ENCODE measurements around the gene KIF6. TPM values are rescaled to one million over a fixed set of nuclear protein-coding genes. Genes with fewer than 3 reads are reported as not detected.

KIF6 gene
- total and polyA plus RNA-seq, 2 of the 8 experiments (the other 6 are each of a cell fraction or from before 2014, with no cell fraction given), result 0.53 to 0.65 TPM

DNA sequence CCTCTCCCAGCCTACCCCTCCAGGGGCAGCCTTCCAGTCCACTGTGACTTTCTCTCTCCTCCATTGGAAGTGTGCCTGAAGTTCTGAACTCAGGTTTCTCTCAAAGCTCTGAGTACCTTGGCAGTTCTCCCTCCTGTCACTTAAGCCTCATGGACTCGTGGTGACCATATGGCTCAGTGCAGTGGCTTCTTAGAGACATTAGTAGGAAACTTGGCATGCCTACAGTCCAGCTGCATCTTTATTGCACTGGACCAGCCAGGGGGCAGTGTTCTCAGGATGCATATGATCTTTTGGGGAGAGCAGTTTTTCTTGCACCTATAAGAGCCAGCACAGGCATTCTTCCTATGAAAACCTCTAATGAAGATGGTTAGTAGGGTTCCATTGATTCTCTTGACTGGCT is 355.2 kb downstream of the KIF6 start:
- no peak overlapping the region for H2AK5ac ChIP-seq (ENCODE audit: low read depth, low read length)
- no peak overlapping the region for H3K4me3 ChIP-seq (ENCODE audit: extremely low read depth in 1 of 4, insufficient read depth in 2 of 4, low read depth in 3 of 4, low read length in 4 of 4)
- peak in 1 of 3 experiments; percentile 31; a peak in 1 of 4 replicates for TF ChIP-seq CTCF (IDR thresholded peaks at IDR 0.05; ENCODE audit: control extremely low read depth in 1 of 3, insufficient read depth in 1 of 3, low read depth in 1 of 3, low read length in 3 of 3)
- no peak for TF ChIP-seq MAFK (IDR thresholded peaks at IDR 0.05; ENCODE audit: low read depth, low read length)
- H3K79me2 ChIP-seq (ENCODE audit: control insufficient read depth in 1 of 2, insufficient read depth in 2 of 2, low read length in 2 of 2), result no peaks in the 10 kb centered on the region
- no peak overlapping the region for H3K4ac ChIP-seq (replicated peaks; ENCODE audit: insufficient read length, low read depth, low read length)
- no peak for DNase-seq (ENCODE audit: low read depth in 1 of 2, low spot score in 2 of 2)
- H2BK5ac ChIP-seq (ENCODE audit: low read depth, low read length), result no peak overlapping the region
- no peak overlapping the region for H2BK15ac ChIP-seq (ENCODE audit: low read length)
- no peak overlapping the region for H4K8ac ChIP-seq (ENCODE audit: extremely low read depth, insufficient read depth, low read length)
- no peak overlapping the region for H2BK20ac ChIP-seq (ENCODE audit: low read length)
- POLR2A ChIA-PET (ENCODE audit: partially characterized antibody), result interaction anchor here (1.3 kb wide), 1 partner anchor 174 kb away, joined by 3 read pairs; no protein-coding TSS in a partner anchor
- no peaks in the 10 kb centered on the region for H3K36me3 ChIP-seq (ENCODE audit: control insufficient read depth in 2 of 4, insufficient read depth in 4 of 4, low read length in 3 of 4)
- no peak overlapping the region for H3K56ac ChIP-seq (replicated peaks; ENCODE audit: insufficient read length, low read depth, low read length)
- peaks cover 2% of the 10 kb centered on the region; the same call in 1 of the 2 replicates for H3K23me2 ChIP-seq (ENCODE audit: low read depth, low read length)
- H2BK120ac ChIP-seq (replicated peaks; ENCODE audit: low read depth, low read length), result no peak overlapping the region
- H3K27me3 ChIP-seq (replicated peaks in 1 of 4; ENCODE audit: control insufficient read depth in 3 of 4, extremely low read depth in 1 of 4, insufficient read depth in 3 of 4, low read length in 3 of 4), result no peaks in the 10 kb centered on the region; a peak in 2 of 7 replicates
- no peaks in the 10 kb centered on the region for H4K20me1 ChIP-seq (replicated peaks in 1 of 2; ENCODE audit: control insufficient read depth in 1 of 2, insufficient read depth in 2 of 2, low read length in 2 of 2)
- H4K5ac ChIP-seq (ENCODE audit: insufficient read length, low read depth, low read length), result no peak overlapping the region
- H2BK12ac ChIP-seq (ENCODE audit: low read depth, low read length), result no peak overlapping the region
- H2AFZ ChIP-seq (ENCODE audit: low read length), result no peak overlapping the region
- H3K9me3 ChIP-seq (ENCODE audit: insufficient read depth in 2 of 2, low read depth in 1 of 2, low read length in 1 of 2), result peaks cover 0 to 3% of the 10 kb centered on the region in 2 experiments; a peak in 1 of 4 replicates
- H4K91ac ChIP-seq (replicated peaks; ENCODE audit: insufficient read length, low read length), result no peak overlapping the region
- no peak overlapping the region for H3K4me2 ChIP-seq (ENCODE audit: insufficient read depth in 1 of 2, low read depth in 2 of 2, low read length in 2 of 2)
- H3K18ac ChIP-seq (ENCODE audit: extremely low read depth, low read length), result no peak overlapping the region
- CTCF ChIA-PET (ENCODE audit: partially characterized antibody), result interaction anchor here (0.6 to 2.4 kb wide), 23 partner anchors 8 to 738 kb away, joined by 3 to 20 read pairs (median 4); no protein-coding TSS in a partner anchor
- H3K27ac ChIP-seq (ENCODE audit: low read depth, low read length), result no peak overlapping the region
- H3K14ac ChIP-seq (ENCODE audit: insufficient read length), result no peak overlapping the region
- no peak overlapping the region for H3K9ac ChIP-seq (replicated peaks in 1 of 4; ENCODE audit: extremely low read depth in 1 of 4, low read depth in 3 of 4, low read length in 3 of 4)
- H3K79me1 ChIP-seq (ENCODE audit: low read depth, low read length), result no peaks in the 10 kb centered on the region
- H3K4me1 ChIP-seq (replicated peaks in 1 of 4; ENCODE audit: control insufficient read depth in 3 of 4, insufficient read depth in 4 of 4, low read length in 3 of 4), result no peaks in the 10 kb centered on the region; a peak in 2 of 7 replicates
- WGBS, 2 experiments (ENCODE audit: extremely low coverage in 1 of 2, insufficient coverage in 1 of 2, insufficient read length in 1 of 2, insufficient replicate concordance in 2 of 2, low coverage in 1 of 2, low lambda C conversion rate in 2 of 2, missing lambda C conversion rate in 1 of 2), result 73% methylated on average over 1 of the region's 1 CpG; no CpG with 5 or more reads in 1 of the 2 experiments
- no peak for FAIRE-seq
- no peak overlapping the region for H3K23ac ChIP-seq (ENCODE audit: insufficient read length)

Measured in H1 (cell line).